22Rv1 (cell line): Measurements from ENCODE around the gene ELP4.

Experiments used
- ZFX ChIP-seq: fragments of 450-650 bp; IDR thresholded peaks from 2 replicates; pipeline ENCODE4 v1.6.1; 2017; ENCODE audit warnings: antibody characterized with exemption, borderline replicate concordance
- TF ChIP-seq, protein P1 (sequence below): fragments of 450-650 bp; IDR thresholded peaks from 2 replicates; pipeline ENCODE4 v1.5.1; 2017; ENCODE audit warnings: mild to moderate bottlenecking

GRCh38 chr11:31805037-31805628 lies 295.6 kb downstream of the ELP4 start:
- TF ChIP-seq, protein P1, sequence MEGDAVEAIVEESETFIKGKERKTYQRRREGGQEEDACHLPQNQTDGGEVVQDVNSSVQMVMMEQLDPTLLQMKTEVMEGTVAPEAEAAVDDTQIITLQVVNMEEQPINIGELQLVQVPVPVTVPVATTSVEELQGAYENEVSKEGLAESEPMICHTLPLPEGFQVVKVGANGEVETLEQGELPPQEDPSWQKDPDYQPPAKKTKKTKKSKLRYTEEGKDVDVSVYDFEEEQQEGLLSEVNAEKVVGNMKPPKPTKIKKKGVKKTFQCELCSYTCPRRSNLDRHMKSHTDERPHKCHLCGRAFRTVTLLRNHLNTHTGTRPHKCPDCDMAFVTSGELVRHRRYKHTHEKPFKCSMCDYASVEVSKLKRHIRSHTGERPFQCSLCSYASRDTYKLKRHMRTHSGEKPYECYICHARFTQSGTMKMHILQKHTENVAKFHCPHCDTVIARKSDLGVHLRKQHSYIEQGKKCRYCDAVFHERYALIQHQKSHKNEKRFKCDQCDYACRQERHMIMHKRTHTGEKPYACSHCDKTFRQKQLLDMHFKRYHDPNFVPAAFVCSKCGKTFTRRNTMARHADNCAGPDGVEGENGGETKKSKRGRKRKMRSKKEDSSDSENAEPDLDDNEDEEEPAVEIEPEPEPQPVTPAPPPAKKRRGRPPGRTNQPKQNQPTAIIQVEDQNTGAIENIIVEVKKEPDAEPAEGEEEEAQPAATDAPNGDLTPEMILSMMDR: no peak
- TF ChIP-seq ZFX: no peak
